ENCODE measurements around the gene MYOM1. TPM values are rescaled to one million over a fixed set of nuclear protein-coding genes. Genes with fewer than 3 reads are reported as not detected.

MYOM1 gene
- total and polyA plus RNA-seq, 2 donors (not counting 3 experiments of a cell fraction or from before 2014, with no cell fraction given): 0.08 TPM; not detected in 1

GRCh38 chr18:3057526-3057925 lies 162.2 kb downstream of the MYOM1 start:
- Histone ChIP-seq H3K36me3 (ENCODE audit: control insufficient read depth in 2 of 2, extremely low read depth in 1 of 2, insufficient read depth in 2 of 2, low read length in 2 of 2) (no peaks in the 10 kb centered on the region), H3K4me1 (ENCODE audit: control insufficient read depth, extremely low read depth, insufficient read depth, low read length) (peaks cover 8% of the 10 kb centered on the region), H3K4me2 (ENCODE audit: insufficient read depth, low read length) (no peak overlapping the region), H3K9ac (replicated peaks; ENCODE audit: extremely low read depth, insufficient read depth, low read length) (no peak overlapping the region), H3K4me3 (replicated peaks in 1 of 3; ENCODE audit: insufficient read depth in 1 of 3, low read depth in 1 of 3, low read length in 3 of 3) (no peak overlapping the region), H4K20me1 (replicated peaks; ENCODE audit: control insufficient read depth, extremely low read depth, insufficient read depth, low read length) (no peaks in the 10 kb centered on the region), H3K27me3 (ENCODE audit: control insufficient read depth in 2 of 2, insufficient read depth in 2 of 2, low read length in 2 of 2) (no peaks in the 10 kb centered on the region), H3K27ac (ENCODE audit: insufficient read depth, low read depth, low read length) (no peak overlapping the region), H3K9me1 (replicated peaks; ENCODE audit: control insufficient read depth, extremely low read depth, insufficient read depth, low read length) (no peaks in the 10 kb centered on the region), H2AFZ (ENCODE audit: low read depth, low read length) (no peak overlapping the region), H3K79me2 (ENCODE audit: control insufficient read depth, insufficient read depth, low read length) (no peaks in the 10 kb centered on the region), H3K9me3 (replicated peaks; ENCODE audit: control insufficient read depth, insufficient read depth, low read length) (no peaks in the 10 kb centered on the region)
- no TSS peak for BruUV-seq (replicated peaks)
- no peak for DNase-seq (ENCODE audit: low read depth, low spot score)
- ChIA-PET CTCF (interaction anchor here (1.4 kb wide), 1 partner anchor 71 kb away, joined by 5 read pairs; no protein-coding TSS in a partner anchor), POLR2A (no interaction called here)
- dilution Hi-C loops (cut with MboI; ENCODE audit: extremely low pct_ligation_motif_present, low sequenced_read_pairs) (no loop called here), intact Hi-C loops (cut with micrococcal nuclease) (no loop called here)
- TF ChIP-seq EZH2 (IDR thresholded peaks at IDR 0.05; ENCODE audit: borderline replicate concordance, low read depth, low read length, severe bottlenecking) (no peak), CTCF (IDR thresholded peaks at IDR 0.05; ENCODE audit: extremely low read depth in 1 of 2, insufficient read depth in 1 of 2, low read depth in 1 of 2, low read length in 2 of 2) (no peak), JUN (IDR thresholded peaks at IDR 0.05; ENCODE audit: borderline replicate concordance, insufficient read depth, insufficient read length, low read depth) (no peak)
- no peak for FAIRE-seq

GRCh38 chr18:3056311-3056710 lies 163.5 kb downstream of the MYOM1 start:
- H3K9me1 ChIP-seq (replicated peaks; ENCODE audit: control insufficient read depth, extremely low read depth, insufficient read depth, low read length): no peaks in the 10 kb centered on the region
- H2AFZ ChIP-seq (ENCODE audit: low read depth, low read length): no peak overlapping the region
- POLR2A ChIA-PET: no interaction called here

More at GRCh38 chr18:3056311-3056710, 163.5 kb downstream of the MYOM1 start:
- Histone ChIP-seq H3K27ac (ENCODE audit: insufficient read depth, low read depth, low read length) (no peak overlapping the region), H4K20me1 (replicated peaks; ENCODE audit: control insufficient read depth, extremely low read depth, insufficient read depth, low read length) (no peaks in the 10 kb centered on the region), H3K4me2 (ENCODE audit: insufficient read depth, low read length) (no peak overlapping the region), H3K36me3 (ENCODE audit: control insufficient read depth in 2 of 2, extremely low read depth in 1 of 2, insufficient read depth in 2 of 2, low read length in 2 of 2) (no peaks in the 10 kb centered on the region), H3K4me3 (replicated peaks in 1 of 3; ENCODE audit: insufficient read depth in 1 of 3, low read depth in 1 of 3, low read length in 3 of 3) (no peak overlapping the region), H3K27me3 (ENCODE audit: control insufficient read depth in 2 of 2, insufficient read depth in 2 of 2, low read length in 2 of 2) (no peaks in the 10 kb centered on the region), H3K4me1 (ENCODE audit: control insufficient read depth, extremely low read depth, insufficient read depth, low read length) (peaks cover 8% of the 10 kb centered on the region), H3K9me3 (replicated peaks; ENCODE audit: control insufficient read depth, insufficient read depth, low read length) (no peaks in the 10 kb centered on the region), H3K9ac (replicated peaks; ENCODE audit: extremely low read depth, insufficient read depth, low read length) (no peak overlapping the region), H3K79me2 (ENCODE audit: control insufficient read depth, insufficient read depth, low read length) (no peaks in the 10 kb centered on the region)
- BruUV-seq (replicated peaks): no TSS peak
- dilution Hi-C loops (cut with MboI; ENCODE audit: extremely low pct_ligation_motif_present, low sequenced_read_pairs): no loop called here
- CTCF ChIA-PET: interaction anchor here (0.9 to 2.2 kb wide), 4 partner anchors 10 to 95 kb away, joined by 4 to 6 read pairs (median 4); no protein-coding TSS in a partner anchor
- intact Hi-C loops (cut with micrococcal nuclease): no loop called here
- FAIRE-seq (no peak), DNase-seq (ENCODE audit: low read depth, low spot score) (no peak)
- no peak for TF ChIP-seq POLR2A (IDR thresholded peaks at IDR 0.05; ENCODE audit: low read depth, low read length)
- TF ChIP-seq GATA2 (IDR thresholded peaks at IDR 0.05; ENCODE audit: insufficient read depth, insufficient read length, low read depth, low read length): no peak
